DMS114 treated with DMSO at 0.1 percent for 48 hours (cell line): Measurements from ENCODE around the gene SPRN.
A peak's percentile ranks its signal among the peaks of the same experiment; 100 is the strongest.

Source experiments
- DNase-seq: peaks from one replicate; lab custom pipeline; 2025; ENCODE audit not compliant: unreplicated experiment; lab: John Stamatoyannopoulos, UW

The SPRN gene

DNA sequence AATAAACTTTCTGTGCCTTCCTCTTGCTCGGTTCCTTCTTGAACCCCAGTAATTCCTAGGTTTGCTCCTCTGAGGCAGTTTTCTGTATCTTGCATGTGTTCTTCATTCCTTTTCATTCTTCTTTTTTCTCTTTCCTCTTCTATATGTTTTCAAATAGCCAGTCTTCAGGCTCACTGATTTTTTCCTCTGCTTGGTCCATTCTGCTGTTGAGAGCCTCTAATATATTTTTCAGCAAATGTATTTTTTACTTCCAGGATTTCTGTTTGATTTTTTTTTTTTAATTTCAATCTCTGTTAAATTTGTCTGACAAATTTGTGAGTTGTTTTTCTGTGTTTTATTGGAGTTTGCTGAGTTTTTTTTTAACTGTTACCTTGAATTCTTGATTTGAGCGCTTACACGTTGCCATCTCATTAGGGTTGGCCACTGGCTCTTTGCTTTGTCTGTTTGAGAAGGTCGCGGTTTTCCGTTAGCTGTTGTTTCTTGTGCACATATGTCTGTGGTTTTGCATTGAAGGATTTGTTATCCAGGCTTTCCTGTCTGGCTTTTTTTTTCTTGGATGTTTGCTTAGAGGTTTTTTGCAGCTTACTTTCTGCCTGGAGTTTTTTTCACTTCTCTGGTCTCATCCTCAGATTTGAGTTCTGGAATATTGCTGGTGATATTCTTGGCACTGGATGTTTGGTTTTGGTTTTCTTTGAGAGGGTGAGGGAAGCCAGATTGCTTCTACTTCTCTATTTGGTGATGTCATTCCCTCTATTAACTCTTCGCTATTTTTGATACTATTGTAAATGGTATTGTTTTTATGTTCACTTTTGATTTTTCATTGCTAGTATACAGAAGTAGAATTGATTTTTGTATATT, 12.7 kb downstream of the SPRN start:
- no peak for DNase-seq

DNA sequence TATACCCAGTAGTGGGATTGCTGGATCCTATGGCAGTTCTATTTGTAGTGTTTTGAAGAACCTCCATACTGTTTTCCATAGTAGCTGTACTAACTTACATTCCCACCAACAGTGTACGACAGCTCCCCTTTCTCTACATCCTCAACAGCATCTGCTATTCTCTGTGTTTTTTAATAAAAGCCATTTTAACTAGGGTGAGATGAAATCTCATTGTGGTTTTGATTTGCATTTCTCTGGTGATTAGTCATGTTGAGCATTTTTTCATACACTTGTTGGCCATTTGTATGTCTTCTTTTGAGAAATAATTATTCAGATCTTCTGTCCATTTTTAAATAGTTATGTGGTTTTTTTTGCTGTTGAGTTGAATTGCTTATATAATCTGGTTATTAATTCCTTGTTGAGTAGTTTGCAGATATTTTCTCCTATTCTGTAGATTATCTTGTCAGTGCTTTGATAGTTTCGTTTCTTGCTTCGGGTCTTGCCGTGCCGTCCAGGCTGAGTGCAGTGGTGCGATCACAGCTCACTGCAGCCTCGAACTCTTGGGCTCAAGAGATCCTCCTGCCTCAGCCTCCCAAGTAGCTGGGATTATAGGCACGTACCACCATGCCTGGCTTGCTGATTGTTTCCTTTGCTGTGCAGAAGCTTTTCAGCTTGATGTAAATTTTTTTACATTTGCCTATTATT, 18.4 kb downstream of the SPRN start:
- no peak for DNase-seq

DNA sequence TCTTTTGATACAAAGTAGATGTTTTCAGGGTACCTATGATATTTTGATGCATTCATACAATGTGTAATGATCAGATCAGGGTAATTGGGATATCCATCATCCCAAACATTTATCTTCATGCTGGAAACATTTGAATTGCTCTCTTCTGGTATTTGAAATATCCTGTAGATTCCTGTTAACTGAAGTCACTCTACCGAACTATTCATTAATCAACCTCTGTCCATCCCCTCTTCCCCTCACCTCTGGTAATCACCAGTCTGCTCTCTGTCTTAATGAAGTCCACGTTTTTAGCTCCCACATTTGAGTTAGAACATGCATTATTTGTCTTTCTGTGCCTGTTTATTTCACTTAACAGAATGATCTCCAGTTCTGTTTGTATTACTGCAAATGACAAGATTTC, 19.2 kb downstream of the SPRN start:
- no peak for DNase-seq

DNA sequence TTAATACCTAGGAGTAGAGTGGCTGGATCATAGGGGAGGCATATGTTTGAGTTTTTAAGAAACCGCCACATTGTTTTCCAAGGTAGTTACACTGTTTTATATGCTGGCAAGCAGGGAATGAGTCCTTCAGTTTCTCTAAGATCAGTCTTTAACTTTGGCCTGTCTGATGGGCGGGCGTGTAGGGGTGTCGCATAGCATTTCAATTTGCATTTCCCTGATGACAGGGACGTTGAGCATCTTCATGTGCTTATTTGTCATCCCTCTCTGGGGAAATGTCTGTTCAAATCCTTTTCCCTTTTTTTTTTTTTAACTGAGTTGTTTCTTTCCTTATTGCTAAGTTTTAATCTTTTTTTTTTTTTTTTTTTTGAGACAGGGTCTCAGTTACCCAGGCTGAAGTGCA, 20.6 kb downstream of the SPRN start:
- no peak for DNase-seq

DNA sequence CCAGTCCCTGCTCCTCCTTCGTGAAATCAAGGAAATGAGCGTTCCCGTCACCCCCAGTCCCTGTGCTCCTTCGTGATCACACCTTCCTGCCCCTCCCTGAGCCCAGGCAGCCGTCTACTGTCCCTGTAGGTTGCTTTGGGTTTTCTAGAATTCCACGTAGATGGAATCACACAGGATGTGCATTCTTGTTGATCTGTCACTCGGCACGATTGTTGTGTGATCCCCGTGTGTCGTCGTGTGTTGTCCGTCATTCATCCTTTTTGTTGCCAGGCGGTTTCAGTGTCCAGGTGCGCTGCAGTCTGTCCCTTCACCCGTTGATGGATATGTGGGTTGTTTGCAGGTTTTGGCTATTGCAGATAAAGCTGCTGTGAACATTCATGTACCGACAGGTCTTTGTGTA, 21.1 kb downstream of the SPRN start:
- DNase-seq: no peak

DNA sequence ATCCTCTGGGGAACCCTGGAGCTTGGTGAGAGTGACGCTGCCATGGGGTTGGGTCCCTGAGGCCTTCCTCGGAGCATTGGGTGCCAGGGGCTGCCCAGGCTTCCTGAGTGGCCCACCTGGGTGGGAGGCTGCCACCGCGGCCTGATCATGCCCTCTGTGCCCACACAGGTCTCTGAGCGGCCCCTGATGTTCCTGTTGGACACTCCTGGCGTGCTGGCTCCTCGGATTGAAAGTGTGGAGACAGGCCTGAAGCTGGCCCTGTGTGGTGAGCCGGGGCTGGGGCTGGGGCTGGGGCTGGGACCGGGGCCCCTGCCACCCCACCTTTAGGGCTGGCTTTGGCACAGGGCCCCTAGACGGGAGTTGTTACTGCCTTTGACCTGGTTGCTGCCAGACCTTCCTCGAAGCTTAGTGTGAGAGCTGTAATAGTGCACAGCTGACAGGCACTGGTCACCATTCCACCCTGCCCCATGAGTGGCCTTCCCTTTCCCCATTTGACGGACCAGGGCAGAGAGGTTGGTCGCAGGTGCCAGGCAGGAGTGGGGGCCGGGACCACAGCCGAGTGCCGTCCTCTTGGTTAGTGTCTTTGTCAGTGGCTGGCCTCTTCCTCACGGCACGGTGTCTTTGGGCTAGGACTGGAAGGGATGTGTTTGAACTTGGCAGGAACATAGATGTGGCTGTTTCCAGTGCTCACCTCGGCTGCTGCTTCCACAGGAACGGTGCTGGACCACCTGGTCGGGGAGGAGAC, 22.3 kb downstream of the SPRN start:
- DNase-seq: no peak

DNA sequence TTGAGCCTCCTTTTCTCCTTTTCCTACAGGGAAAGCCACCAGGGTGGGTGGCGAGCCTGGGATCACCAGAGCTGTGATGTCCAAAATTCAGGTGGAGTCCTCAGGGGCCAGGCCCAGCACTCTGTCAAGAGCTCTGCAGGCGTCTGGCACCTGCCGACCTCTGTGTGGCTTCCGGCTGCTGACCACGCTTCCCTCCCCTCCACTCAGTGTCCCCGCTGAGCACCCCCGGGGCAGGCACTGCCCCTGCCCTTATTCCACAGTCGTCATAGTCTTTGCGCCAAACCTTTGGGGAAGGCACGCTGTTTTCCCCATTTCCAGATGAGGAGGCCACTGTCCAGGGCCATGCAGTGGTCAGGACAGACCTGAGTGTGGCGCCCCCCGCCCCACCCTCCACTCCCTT, 22.9 kb downstream of the SPRN start:
- DNase-seq: no peak

DNA sequence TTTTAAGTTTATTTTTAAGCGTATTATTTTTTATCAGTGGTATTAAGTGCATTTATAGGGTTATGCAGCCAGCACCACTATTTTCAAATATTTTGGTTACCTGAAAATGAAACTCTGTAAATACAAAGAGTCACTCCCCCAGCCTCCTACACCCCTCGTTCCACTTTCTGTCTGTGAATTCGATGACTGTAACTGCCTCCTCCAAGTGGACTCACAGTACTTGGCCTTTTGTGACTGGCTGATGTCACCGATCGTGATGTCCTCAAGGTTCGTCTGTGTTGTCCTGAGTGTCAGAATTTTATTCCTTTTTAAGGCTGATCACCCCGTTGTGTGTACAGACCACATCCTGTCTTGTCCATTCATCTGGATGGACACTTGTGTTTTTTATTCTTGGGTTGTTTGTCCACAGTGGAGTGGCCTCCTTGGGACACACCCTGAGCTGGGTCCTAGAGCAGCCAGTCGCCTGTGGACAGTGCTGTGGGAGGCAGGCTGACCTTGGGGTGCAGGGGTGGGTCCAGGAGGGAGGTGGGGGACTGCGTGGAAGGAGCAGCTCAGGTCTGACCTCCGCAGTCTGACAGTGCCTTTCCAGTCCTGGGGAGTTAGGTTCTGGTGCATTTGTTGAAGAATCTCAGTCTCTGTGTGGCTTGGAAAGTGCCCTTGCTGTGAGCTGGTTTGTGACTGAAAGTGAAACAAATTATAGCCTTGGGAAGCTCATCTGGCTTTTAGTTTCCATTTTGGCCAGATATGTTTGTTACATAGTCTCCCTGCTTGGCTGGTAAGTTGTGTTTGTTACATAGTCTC, 23.6 kb downstream of the SPRN start:
- DNase-seq: no peak

DNA sequence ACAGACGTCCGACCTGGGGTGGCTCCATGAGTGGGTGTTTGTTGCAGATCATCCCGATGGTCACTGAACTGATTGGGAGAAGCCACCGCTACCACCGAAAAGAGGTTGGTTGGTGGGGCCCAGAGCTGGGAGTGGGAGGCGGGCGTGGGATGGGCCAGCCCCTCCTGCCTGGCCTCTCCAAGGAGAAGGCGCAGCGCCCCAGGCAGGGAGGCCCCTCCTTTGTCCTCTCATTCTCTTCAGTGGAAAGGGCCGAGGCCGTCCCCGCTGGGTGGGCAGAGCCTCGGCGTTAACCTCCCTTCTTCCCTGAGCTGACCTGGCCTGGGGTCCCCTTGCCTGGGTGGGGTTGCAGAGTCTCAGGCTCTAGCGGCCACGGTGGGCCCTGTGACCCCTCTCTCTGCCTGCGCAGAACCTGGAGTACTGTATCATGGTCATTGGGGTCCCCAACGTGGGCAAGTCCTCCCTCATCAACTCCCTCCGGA, 25.3 kb downstream of the SPRN start:
- no peak for DNase-seq

DNA sequence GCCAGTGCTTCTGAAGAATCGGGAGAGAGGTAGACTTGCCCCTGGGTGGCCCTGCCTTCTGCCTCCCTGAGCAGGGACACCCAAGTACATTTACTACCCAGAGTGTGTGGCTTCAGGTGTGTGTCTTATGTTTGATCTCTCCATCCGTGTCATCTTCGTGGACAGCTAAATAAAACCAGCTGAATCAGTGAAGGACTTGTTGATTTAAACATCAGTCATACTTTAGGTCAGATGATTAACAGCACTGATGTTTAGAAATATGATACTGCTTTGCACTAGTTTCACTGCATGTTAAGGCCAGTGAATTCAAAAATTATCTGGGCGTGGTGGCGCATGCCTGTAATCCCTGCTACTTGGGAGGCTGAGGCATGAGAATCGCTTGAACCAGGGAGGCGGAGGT, 26.5 kb downstream of the SPRN start:
- DNase-seq: no peak

DNA sequence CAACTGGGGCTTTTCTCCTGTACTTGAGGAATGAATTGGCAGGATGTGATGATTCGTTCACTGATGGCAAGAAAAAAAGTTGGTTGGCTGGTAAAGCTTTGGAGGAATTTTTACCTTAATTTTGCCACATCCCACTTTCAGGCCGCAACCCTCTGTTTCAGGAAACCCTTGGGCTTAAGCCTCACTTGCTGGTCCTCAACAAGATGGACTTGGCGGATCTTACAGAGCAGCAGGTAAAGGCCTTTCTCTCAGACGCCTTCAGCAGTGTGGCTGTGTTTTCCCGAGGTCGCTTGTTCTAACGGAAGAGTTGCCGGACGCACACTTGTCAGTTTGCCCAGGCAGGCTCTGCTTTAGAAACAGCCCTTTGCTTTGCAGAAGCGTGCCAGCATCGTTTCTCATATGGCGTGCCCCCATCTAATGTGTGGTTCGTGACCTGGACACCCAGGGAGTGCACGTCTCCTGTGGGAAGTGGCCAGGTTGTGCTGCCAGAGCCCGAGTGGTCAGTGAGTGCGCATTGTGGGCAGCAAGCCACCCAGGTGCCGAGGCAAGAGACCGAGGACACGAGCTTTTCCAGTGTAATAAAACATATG, 28.3 kb downstream of the SPRN start:
- no peak for DNase-seq

DNA sequence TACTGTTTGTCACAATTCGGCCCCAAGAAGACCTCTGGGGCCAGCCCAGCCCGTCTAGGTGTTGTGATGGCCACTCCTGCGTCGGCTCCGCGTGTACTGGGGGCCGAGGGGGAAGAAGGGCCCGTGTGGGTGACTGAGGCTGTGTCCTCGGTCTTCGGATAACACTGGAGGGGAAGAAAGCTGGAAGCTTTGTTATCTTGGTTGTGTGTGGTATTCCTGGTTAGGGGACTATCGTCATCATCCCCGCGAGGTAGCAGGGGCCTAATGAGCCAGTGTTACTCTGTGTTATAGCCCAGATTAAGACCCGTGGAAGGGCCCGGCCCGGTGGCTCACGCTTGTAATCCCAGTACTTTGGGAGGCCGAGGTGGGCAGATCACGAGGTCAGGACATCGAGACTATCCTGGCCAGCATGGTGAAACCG, 29.6 kb downstream of the SPRN start:
- DNase-seq: no peak

DNA sequence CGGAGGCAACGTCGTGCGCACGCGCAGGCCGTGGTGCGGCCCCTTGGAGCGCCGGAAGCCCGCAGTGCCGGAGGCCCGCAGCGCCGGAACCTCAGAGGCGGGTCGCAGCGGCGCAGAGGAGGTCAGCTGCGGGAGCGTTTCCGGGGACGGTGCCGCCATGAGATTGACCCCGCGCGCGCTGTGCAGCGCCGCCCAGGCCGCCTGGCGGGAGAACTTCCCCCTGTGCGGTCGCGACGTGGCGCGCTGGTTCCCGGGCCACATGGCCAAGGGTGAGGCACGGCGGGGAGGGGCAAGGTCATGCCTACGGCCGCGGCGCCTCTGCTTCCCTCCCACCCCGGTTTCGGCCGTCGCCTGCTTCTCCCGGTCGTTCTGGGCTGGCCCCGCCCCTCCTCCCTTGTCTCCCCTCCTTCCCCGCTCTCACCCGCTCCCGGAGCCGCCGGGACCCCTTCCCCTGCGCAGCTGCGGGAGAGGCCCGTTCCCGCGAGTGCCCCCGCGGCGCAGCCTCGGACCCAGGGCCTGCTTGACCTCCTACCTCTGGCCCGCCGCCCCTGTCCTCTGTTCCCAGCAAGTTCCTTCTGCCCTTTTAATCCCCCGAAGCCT, 30.3 kb downstream of the SPRN start, which contains the start of gene MTG1:
Gene MTG1, plus strand, starts transcription at position 94 of the 600 bp plus-strand sequence. Its CDS starts 64 bp downstream, at position 158.
- peak; percentile 76 for DNase-seq

DNA sequence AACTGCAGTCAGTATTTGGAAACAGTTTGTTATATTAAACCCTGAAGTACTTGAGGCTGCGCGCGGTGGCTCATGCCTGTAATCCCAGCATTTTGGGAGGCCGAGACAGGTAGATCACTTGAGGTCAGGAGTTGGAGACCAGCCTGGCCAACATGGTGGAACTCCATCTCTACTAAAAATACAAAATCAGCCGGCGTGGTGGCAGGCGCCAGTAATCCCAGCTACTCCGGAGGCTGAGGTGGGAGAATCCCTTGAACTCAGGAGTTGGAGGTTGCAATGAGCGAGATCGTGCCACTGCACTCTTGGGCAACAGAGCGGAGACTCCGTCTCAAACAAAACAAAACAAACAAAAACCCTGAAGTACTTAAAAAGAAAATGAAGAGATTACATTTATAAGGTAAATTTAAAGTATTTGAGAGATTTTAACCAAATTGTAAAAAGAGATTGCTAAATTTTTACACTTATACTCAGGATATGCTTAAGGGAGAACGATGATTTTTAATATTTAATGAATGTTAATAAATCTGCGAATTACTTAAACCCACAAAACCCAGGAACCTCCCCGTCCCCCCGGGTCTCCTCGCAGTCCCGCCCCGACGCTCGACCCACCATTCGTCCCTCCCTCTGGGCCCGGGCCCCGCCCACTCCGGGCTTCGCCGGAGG, 30.9 kb downstream of the SPRN start:
- DNase-seq: no peak

DNA sequence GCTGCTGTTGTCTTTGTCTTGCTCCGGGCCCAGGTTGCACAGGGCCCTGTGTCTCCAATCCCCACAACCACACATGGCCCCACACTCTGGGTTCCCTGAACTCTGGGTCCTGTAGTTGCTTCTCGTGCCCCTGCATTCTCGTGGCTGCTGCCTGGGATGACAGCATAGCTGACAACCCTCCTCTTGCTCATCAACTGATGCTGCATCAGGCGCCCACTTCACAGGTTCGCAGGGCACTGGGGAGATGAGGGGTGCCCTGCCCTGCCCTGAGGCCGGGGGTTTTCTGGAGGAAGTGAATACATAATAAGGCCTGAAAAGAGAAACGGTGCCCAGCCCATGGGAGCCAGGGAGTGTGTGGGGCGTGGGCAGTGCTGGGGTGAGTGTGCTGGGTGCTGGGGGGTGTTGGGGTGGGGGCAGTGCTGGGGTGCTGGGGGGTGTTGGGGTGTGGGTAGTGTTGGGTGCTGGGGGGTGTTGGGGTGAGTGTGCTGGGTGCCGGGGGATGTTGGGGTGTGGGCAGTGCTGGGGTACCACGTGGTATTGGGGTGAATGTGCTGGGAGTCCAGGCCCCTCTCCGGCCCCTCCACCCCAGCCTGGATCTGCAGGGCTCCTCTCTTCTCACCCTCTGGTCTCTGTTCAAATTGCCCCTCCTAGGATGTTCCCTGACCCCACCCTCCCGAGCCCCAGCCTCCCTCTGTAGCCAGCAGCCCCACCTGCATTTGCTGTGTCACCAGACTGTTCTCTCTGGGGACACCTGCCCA, 32.5 kb downstream of the SPRN start:
- DNase-seq: no peak

DNA sequence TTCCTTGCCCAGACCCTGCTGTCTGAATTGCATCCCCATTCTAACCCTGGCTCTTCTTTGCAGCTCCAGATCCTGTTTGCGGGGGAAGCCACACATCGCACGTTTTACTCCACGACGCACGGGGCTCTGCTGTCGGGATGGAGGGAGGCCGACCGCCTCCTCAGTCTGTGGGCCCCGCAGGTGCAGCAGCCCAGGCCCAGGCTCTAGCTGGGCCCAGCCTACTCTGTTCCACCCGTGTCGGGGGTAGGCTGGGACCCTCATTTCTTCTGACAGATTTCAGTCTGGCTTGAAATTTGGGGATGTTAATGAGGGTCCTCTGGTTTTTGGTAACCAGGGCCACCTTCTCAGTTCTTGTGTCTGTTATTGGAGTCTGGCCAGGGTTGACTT, 33.2 kb downstream of the SPRN start:
- no peak for DNase-seq

DNA sequence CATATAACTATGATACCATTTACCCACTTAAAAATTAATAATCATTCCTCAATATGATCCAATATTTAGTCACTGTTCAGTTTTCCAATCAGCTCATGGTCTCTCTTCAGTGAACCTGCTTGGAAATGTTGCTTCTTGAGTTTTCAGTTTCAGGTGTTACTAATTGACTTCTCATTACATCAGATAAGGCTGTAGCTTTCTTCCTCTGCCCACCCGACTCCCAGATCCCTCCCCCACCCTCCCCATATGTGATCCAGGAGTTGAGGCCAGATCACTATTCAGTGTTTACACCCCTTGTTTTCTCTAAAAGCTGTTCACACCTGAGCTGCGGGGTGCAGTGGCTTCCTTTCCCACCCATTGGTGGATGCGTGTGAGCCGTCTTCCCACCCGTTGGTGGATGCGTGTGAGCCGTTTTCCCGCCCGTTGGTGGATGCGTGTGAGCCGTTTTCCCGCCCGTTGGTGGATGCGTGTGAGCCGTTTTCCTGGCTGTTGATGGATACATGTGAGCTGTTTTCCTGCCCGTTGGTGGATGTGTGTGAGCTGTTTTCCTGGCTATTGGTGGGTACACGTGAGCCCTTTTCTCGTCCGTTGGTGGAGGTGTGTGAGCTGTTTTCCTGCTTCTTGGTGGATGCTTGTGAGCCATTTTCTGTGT, 33.7 kb downstream of the SPRN start:
- no peak for DNase-seq
